Stimulated activated CD4-positive, alpha-beta T cell treated with anti-CD3 and anti-CD28 coated beads, Interleukin-4, amount 100 ng/mL, for 4 hours (primary cell): ENCODE measurements around the gene TANGO6.

ENCODE experiments used
- DNase-seq, 2 experiments: peaks; one replicate each; pipeline ENCODE4 v3.0.0-alpha.2; 2020

TANGO6 gene

DNA sequence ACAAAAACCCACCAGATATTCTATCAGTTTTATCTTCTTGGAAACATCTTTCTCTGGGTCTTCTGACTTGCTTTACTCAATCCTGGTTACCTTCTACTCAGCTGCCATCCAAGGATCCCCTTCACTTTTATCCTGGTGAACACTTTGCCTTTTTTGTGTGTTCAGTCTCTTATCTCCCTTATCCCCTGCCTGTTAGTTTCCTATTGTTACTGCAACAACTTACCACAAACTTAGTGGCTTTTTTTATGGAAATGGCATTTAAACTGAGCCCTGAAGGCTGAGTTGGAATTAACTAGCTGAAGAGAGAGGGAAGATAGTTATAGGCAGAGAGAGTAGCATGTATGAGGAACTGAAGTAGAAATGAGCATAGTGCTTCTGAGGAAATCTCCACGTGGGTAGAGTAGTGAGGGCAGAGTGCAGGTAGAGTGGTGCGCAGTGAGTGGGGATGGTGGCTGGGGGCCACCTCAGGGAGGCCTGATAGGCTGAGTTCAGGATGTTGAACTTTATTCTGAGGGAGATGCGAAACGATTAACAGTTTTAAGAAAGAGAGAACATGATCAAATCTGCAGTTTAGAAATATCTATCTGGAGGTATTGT is 26.3 kb downstream of the TANGO6 start:
- no peak for DNase-seq

DNA sequence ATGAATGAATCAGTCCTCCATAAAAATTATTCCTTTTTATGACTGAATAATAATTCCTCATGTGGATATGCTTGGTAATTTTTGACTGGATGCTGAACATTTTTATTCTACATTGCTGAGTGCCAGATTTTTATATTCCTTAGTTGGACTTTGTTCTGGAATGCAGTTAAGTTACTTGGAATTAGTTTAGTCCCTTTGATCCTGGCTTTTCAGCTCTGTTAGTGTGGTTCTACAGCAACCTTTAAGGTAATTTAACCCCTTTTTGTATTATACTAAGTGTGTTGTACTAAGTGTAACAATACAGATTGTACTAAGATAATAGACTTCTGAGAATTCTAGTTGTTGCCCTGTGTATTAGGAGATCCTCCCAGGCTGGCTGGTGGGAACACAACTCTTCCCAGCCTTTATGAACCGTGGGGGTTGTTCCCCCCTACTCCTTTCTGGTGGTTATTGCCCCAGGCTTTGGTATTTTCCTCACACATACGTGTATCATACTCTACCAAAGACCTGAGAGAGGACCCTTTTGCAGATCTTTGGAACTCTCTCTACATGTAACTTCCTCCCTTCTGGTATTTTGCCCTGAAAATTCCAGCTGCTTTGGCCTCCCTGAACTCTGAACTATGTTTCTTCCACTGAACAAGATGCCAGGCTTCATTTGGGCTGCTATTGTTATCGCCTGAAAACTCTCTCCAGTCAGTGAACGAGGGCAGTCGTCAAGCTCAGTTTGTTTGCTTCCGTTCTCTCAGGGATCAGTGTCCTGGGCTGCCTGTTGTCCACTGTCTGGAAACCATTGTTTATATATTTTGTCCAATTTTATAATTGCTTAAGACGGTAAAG is 30.5 kb downstream of the TANGO6 start:
- DNase-seq: no peak

DNA sequence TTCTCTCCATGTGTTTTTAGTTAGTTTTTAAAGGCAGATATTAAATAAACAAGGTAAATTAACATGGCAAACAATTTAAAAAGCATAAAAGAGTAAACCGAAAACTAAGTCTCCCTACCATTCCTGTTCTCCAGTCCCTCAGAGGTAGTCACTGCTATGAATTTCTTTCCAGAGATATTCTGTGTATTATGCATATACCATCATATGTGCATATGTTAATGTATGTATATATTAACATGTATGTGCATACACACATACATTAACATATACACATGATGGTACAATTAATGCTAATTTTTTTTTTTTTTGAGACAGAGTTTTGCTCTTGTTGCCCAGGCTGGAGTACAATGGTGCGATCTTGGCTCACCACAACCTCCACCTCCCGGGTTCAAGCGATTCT is 32.5 kb downstream of the TANGO6 start:
- DNase-seq: no peak

DNA sequence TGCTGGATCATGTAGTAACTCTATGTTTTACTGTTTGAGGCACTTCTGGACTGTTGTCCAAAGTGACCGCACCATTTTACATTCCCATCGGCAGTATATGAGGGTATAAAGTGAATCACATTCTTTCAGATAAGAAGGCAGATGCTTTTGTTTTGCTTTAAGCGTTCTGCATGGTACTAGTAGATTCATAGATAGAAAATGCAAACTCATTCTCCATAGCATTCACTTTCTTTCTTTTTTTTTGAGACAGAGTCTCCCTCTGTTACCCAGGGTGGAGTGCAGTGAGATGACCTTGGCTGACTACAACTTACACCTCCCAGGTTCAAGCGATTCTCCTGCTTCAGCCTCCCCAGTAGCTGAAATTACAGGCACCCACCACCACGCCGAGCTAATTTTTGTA is 40.4 kb downstream of the TANGO6 start:
- no peak for DNase-seq

DNA sequence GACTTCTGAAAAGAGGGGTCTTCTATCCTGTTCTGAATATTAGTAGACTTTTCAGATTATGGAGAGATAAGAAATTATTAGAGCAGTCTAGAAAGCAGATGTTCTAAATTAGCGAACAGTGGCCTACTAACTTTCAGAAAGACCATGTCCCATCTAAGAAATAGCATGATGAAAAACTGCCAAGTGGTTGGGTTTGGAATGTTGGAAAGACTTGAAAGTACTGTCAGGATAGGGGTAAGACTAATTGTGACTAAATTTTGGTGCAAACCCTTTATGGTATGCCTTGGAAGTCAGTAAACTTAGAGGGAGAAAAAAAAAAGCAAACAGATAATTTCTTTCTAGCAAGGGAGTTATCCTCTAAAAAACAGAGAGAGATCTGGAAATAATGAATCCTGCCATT is 41.1 kb downstream of the TANGO6 start:
- no peak for DNase-seq

DNA sequence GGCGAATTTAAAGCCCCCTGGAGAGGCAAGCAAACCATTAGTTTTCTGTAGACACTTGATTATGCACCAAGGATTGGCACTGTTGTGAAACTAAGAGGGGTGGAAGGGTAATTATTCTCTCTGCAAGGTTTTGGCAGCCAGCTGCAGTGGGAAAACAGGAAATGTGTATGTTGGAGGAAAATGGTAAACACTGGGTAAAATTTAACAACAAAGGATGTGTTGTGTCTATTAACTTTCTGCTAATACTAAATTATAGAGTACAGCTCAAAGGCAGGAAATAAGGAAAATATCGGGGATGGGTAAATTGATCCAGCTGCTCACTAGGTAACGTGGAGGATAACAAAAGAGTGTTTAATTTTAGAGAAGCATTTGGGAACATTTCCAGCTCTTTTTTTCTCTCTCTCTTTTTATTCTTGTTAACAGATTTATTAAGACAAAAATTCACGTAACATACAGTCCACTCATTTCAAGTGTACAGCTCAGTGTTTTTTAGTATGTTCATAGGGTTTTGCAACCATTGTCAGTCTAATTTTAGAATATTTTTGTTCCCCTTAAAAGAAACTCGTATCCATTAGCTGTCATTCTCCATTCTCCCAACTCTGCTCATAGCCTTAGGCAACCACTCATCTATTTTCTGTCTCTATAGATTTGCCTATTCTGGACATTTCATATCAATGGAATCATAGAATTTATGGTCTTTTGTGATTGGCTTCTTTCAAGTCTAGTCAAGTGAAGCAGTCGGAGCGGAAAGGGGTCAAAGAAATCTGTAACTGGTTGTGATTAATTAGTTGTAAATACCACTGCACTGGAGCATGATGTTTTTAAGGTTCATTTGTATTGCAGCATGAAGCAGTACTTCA is 41.8 kb downstream of the TANGO6 start:
- no peak for DNase-seq

DNA sequence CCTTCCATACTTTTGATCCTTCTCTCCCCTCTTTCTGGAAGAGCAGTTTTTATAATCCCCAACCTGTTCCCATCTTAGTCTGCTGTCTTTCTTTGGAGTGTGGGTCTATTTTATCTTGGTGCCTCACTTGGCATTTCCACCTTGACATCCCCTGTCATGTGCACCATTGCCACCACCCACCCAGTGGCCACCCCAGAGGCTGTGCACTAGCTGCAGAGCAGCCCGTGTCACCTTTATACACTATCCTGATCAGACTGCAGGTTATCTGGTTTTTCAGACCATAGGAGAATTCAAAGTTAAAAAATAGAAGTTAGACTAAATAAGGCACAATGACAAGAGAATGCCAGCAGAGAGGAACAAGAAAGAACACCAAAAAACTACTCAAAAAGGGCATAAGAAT is 43.8 kb downstream of the TANGO6 start:
- DNase-seq: no peak

DNA sequence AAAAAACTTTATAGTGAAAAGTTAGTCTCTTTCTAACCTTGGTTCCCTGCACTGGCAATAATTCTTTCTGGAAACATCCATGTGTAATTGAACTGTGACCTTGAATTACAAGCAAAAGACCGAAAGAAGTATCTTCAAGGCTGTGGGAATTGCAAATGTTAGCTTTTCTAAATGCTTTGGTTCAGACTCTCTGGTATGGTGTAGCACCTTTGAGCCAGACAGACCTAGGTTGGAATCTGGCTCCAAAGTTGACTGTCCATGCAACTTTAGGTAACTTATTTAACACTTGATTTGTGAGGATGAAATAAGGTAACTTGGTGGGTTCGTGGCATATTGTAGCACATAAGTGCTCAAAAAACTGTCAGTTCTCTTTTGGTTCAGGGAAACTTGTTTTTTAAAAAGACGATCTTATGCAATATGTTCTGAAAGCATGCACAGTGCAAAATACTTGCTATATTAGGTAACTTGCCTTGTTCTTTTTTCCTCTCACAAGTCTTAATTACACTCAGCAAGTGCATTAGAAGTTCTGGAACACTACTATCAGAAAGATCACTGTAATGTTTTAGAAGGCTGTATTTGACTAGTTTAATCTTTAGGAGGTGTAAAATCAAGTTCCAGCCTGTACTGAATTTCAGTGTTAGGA is 46.3 kb downstream of the TANGO6 start:
- no peak for DNase-seq

DNA sequence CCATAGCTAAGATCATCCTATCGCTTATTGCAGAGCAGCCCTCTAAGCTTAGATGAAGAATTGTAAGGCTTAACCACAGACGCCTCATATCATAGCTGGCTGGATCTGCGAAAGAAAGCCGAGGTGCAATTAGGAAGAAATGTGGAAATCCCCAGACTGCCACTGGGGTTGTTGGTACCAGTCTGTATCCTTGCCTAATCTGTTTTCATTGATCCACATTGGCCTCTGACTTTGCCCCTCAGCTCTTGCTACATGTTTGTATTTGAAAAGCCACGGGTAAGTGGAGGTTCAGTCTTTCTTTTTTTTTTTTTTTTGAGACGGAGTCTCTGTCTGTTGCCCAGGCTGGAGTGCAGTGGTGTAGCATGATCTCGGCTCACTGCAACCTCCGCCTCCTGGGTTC is 48.9 kb downstream of the TANGO6 start:
- DNase-seq: no peak

DNA sequence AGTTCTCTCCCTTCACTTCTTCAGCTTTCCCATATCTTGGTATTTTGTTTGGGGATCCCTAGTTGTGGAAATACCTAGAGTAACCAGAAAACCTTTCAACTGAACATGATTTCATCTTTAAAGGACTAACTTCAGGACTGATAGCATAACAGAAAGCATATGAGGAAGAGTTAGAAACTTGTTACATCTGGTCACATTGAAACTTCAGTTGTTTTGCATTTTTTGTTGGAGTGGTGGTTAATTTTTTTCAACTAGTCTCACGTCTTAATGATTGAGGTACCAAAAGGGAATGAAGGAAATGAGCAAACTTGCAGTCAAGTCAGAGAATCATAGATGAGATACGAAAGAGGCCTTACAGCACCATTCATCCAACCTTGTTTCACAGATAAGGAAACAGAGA is 49.6 kb downstream of the TANGO6 start:
- no peak for DNase-seq

DNA sequence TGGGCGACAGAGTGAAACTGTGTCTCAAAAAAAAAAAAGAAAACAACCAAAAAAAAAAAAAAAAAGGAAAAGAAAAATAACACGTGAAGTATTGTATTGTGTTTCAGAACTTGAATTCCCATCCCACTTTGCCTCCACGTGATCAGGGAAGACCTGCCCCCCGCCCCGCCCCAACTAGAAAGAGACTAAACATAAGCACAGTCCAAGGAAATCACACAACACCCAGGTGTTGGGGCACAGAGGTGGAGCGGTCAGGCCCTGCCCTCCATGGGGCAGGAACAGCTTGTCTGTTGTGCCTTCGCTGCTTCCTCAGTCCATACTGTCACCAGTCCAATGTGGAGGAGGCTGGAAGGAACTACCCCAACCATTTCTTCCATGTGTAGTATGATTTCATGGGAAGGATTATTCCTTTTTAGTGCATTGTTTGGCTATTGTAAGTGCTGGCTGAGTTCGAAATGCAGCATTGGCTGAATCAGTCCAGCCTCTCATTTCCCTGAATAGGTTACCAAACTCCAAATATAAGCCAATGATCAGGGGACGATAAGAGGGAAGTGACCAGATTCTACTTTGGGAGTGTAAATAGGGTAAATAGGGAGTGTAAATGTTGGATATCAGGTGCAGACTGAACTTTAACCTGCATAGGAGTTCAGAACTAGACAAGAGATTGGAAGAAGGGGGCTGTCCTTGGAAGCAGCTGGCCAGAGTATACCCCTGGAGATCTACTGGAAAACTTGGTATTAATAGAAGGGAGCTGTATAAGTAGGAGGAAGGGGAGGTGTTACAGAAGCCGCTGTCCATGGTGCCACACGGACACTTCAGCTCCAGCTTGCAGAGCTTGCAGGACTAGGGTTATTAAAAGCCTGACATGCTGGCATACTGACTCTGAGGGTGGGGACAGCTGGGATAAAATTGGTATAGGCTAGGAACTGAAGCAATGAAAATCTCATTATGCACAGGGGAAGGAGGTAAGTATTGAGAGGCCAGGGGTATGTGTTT is 50.7 kb downstream of the TANGO6 start:
- DNase-seq: no peak

DNA sequence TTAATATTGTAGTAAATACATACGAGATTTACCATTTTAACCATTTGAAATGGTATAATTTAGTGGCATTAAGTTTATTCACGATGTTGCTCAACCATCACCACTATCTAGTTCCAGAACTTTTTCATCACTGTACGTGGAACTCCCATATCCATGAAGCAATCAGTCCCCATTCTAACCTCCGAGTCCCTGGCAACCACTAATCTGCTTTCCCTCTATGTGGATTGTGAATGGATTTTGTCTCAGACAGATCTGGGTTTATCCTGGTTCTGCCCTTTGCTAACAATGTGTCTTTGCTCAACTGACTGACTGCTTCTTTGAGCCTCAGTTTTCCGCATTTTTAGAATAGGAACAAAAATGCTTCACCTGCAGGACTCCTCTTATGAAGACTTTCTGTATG is 51.4 kb downstream of the TANGO6 start:
- no peak for DNase-seq

DNA sequence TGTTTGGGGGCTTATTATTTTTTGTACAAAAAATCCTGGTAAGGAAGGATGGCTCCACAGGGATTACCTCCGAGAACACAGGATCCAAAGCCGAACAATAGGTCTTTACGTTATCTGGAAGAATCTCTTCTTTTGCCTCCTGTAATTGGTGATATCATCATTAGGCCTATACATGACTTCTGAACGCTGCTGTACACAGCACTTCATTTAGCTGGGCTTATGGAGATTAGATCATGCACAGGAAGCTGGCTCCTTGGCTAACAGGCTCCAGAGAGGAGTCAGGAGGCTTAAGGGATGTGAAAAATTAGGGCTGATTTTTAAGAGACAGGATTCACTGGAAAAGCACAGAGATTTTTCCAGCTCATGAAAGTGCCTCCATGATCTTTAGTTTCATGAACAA is 54.7 kb downstream of the TANGO6 start:
- DNase-seq: no peak

DNA sequence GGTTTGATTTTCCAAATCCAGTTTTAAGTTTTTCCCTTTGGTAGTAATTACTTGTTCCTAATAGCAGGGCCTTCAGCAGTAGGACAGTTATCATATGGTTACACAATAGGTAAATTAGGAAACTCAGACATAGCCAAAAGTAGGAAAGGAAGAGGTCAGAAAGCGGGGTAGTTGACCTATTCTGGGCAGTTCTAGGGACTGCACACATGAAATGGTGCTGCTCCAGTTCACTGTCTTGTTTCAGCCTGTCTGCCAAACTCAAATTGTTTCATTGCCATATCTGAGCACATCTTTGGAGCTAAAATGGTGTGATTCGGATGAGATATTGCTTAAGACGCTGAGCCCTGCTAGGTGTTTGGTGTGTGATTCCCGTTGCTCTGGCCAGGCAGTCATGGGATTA is 56.7 kb downstream of the TANGO6 start:
- no peak for DNase-seq

DNA sequence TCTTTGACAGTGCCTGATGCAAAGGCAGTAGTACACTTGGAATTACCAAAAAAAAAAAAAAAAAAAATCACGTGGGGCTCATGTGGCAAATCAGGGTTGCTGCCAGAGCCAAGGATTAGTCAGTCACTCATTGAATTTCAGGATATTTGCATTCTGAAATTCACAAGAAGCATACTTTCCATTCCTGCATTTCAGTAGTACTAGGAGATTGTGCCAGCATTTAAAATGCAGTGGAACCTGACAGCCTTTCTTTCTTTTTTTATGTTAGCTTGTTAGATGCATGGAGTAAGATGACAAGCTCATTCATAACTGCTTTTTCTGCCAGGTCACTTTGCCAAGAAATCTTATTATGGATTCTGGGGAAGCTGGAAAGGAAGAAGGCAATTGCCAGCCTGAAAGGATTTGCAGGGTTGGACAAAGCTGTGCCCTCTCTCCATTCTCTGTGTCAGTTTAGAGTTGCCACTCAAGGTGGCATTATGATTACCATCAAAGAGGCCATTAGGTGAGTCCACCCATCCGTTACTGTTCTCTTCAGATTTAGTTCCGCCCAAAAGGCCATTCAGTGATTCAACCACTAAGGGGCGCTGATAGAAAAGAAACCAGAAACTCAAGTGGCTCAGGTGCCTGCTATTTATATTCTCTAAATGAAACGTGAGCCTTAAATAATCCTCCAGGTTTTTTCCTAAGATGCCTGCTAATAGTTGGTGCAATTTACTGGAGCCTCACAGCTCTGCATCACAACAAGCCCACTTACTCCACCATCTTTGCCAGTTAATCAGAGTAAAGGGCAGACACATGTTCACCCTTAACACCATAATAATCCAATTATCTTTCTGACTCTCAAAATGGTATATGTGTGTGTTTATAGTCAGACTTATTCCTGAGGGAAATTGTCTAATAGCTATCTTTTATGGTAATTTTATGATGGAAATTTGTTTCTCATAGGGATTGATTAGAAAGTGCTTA is 59.0 kb downstream of the TANGO6 start:
- DNase-seq: no peak

DNA sequence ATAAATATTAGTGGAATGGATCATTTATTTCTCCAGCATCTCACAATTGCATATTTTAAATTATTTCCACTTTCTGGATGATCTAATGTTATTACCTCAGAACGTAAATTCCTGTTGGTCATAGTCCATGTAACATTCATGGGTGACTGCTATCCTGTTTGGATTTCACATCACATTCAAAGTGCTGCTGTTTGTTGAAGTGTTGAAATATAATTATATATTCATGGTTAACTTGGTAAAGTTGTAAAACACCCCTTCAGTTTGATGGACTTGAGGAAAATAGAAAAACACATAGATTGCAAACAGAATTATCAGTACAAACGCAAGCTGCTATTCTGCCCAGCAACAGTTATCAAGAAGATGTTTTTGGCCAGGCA is 59.6 kb downstream of the TANGO6 start:
- DNase-seq: no peak

DNA sequence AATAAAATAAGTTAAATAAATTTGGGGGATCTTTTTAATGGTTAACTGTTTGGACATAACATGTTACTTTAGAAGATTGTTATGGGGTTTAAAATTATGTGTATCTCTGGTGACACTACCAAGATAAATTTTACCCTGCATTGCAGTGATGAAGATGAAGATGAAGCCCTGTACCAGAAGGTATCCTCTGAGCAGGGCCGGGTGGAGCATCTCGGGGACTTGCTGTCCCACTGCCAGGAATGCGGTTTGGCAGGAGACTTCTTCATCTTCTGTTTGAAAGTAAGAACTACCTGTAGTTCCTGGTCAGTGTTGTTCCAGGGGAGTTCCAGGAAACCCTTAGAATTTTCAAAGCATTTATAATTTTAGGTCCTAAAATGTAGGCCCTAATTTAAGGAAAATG is 64.0 kb downstream of the TANGO6 start:
- DNase-seq: no peak

DNA sequence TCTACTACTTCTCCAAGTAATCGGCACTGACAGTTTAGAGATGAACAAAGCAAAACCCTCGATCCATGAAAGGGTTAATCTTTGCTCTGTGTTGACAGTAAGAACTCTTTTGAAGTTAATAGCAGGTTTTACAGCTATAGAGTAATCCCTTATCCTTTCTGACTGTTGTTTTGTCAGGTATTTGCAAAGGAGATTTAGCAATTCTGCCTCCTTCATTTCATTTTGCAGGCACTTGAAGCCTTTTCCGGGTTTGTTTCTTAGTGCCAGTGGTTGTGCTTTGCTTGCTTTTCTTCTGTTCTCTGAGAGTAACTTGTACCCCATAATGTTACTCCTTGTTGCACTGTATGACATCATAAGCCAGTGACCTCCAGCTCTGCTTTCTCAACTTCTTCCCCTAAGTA is 64.5 kb downstream of the TANGO6 start:
- no peak for DNase-seq

DNA sequence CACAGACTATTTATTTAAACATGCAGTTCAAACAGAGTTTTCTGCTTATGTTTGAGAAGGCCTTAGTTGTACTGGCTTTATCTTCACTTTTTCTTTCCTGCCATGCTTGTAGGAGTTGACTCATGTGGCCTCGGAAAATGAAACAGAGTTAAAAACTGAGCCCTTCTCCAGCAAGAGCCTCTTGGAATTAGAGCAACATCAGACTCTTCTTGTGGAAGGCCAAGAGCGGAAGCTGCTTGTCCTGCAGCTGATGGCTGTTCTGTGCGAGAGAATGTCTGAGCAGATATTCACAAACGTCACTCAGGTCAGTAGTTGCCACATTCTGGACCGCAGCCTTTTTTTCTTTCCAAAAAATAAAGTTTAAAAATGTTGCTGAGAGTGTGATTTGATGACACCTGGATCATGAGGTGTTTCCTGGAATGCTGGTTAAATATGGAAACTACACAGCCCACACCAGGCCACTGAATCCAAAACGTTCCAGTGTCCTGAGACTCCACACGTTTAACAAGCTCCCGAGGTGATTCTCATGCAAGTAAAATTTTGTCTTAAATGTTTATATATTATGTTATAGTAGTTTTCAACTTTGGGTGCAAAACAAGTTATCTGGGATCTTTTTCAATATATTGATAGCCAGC is 65.9 kb downstream of the TANGO6 start:
- no peak for DNase-seq

DNA sequence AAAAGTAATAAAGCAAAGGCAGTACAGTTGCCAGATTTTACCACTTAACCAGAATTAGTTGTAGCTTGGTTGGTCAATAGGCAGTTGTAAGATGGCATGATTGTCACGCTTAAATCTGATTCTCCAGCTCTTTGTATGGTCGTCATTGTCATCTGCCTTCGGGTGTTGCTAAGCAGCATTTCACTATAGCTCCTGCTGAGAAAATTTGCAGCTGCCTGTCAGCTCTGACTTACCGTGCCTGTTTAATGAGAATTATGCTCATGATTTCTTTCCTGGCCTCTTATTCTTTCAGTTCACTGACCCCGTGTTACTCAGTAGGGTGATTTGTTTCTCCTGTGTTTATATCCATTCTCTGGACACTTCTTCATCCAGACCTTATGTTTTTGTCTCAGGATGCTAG is 66.7 kb downstream of the TANGO6 start:
- DNase-seq: no peak
